Nephron progenitor cell (in vitro differentiated cells): ENCODE results near the gene IL13.

Experiments
- DNase-seq: peaks from one replicate; pipeline ENCODE4 v3.0.0; 2021
- H3K27ac Mint-ChIP-seq: 2 replicates; pipeline ENCODE4 v1.8.0; 2021; ENCODE audit warnings: mild to moderate bottlenecking, moderate library complexity, mixed read lengths
- H3K27me3 Mint-ChIP-seq: 2 replicates; pipeline ENCODE4 v1.8.0; 2021; ENCODE audit warnings: mild to moderate bottlenecking, low read depth, mixed read lengths; ENCODE audit not compliant: poor library complexity
- H3K36me3 Mint-ChIP-seq: 2 replicates; pipeline ENCODE4 v1.8.0; 2021; ENCODE audit warnings: low read depth, mixed read lengths
- H3K4me1 Mint-ChIP-seq: 2 replicates; pipeline ENCODE4 v1.8.0; 2021; ENCODE audit warnings: mixed read lengths
- H3K4me3 Mint-ChIP-seq: 2 replicates; pipeline ENCODE4 v1.8.0; 2021; ENCODE audit warnings: mild to moderate bottlenecking, moderate library complexity, mixed read lengths
- H3K9me3 Mint-ChIP-seq: 2 replicates; pipeline ENCODE4 v1.8.0; 2021; ENCODE audit warnings: mild to moderate bottlenecking, moderate library complexity, mixed read lengths
- CTCF ChIP-seq: fragments of 200-600 bp; sonication (generic); IDR thresholded peaks from 2 replicates; pipeline ENCODE4 v1.5.0; 2021; ENCODE audit warnings: antibody characterized with exemption

IL13 gene

GRCh38 chr5:132657676-132658380 is at the start of gene IL13:
IL13 (plus strand) TSS chr5:132658173; CDS start chr5:132658187, 14 bp downstream.
- Mint-ChIP-seq H3K36me3 (no peaks in the 10 kb centered on the region), H3K4me1 (peaks cover 30% of the 10 kb centered on the region), H3K9me3 (peaks cover 10% of the 10 kb centered on the region), H3K27me3 (peaks cover 50% of the 10 kb centered on the region), H3K27ac (no peak within 1 kb of the TSS), H3K4me3 (no peak within 1 kb of the TSS)
- no peak for DNase-seq
- no peak for TF ChIP-seq CTCF

DNA sequence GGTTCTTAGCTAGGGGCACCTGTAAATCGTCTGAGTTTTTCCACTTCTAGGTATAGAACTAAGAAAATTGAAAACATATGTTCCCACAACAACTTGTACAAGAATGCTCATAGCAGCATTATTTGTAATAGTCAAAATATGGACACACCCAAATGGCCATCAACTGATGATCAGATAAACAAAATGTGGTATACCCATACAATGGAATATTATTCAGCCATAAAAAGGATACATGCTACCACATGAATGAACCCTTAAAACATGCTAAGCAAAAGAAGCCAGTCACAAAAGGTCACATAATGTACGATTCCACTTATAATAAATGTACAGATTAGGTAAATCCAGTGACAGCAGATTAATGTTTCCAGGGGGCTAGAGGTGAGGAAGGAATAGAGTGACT is 46.0 kb upstream of the IL13 start:
- TF ChIP-seq CTCF, result no peak
- no peaks in the 10 kb centered on the region for H3K27me3 Mint-ChIP-seq
- H3K4me3 Mint-ChIP-seq, result no peak overlapping the region
- peaks cover 51% of the 10 kb centered on the region for H3K36me3 Mint-ChIP-seq
- peaks cover 8% of the 10 kb centered on the region for H3K9me3 Mint-ChIP-seq
- no peaks in the 10 kb centered on the region for H3K4me1 Mint-ChIP-seq
- DNase-seq, result no peak
- no peak overlapping the region for H3K27ac Mint-ChIP-seq

- Mint-ChIP-seq H3K9me3 (peaks cover 8% of the 10 kb centered on the region), H3K4me3 (no peak overlapping the region)
These were observed 45.1 kb upstream of the IL13 start for GRCh38 chr5:132612846-132613245.

DNA sequence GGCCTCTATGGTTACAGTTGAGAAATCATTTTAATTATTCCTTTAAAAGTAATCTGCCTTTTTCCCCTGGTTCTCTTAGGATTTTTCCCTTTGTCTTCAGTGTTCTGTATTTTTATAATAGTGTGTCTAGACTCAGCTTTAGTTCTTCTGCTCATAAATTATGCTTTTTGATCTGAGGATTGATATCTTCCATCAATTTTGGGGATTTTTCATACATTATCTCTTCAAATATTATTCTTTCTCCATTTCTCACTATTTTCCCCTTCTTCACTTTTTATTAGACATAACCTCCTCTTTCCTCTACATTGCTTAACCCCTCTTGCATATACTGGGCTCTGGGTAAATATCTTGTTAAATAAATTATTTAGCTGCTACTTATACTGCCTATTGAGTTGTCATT is 36.3 kb upstream of the IL13 start:
- Mint-ChIP-seq H3K27me3 (no peaks in the 10 kb centered on the region), H3K9me3 (no peaks in the 10 kb centered on the region), H3K27ac (no peak overlapping the region), H3K4me1 (no peaks in the 10 kb centered on the region), H3K36me3 (peaks cover 74% of the 10 kb centered on the region), H3K4me3 (no peak overlapping the region)
- DNase-seq, result no peak
- TF ChIP-seq CTCF, result no peak

More at GRCh38 chr5:132612846-132613245, 45.1 kb upstream of the IL13 start:
- H3K27me3 Mint-ChIP-seq, result no peaks in the 10 kb centered on the region
- TF ChIP-seq CTCF, result no peak
- no peaks in the 10 kb centered on the region for H3K4me1 Mint-ChIP-seq
- H3K36me3 Mint-ChIP-seq, result peaks cover 55% of the 10 kb centered on the region
- H3K27ac Mint-ChIP-seq, result no peak overlapping the region
- no peak for DNase-seq

GRCh38 chr5:132622608-132623007 is 35.4 kb upstream of the IL13 start:
- Mint-ChIP-seq H3K4me1 (peaks cover 4% of the 10 kb centered on the region), H3K4me3 (no peak overlapping the region), H3K9me3 (no peaks in the 10 kb centered on the region), H3K27me3 (no peaks in the 10 kb centered on the region), H3K27ac (no peak overlapping the region), H3K36me3 (peaks cover 69% of the 10 kb centered on the region)
- no peak for TF ChIP-seq CTCF
- DNase-seq, result no peak

- no peak for TF ChIP-seq CTCF
- Mint-ChIP-seq H3K27me3 (no peaks in the 10 kb centered on the region), H3K4me1 (peaks cover 7% of the 10 kb centered on the region), H3K36me3 (peaks cover 62% of the 10 kb centered on the region), H3K4me3 (no peak overlapping the region), H3K9me3 (no peaks in the 10 kb centered on the region), H3K27ac (peak overlapping the region; percentile 5)
- DNase-seq, result no peak
These were observed 30.5 kb upstream of the IL13 start for GRCh38 chr5:132627470-132627869.
